Natural killer cell (primary cell): ENCODE results near the gene TBC1D21. TPM values are rescaled to one million over a fixed set of nuclear protein-coding genes. Genes with fewer than 3 reads are reported as not detected.
"Not testable (repeated sequence)": the region's sequence is repeated elsewhere in the genome, so short reads cannot be mapped to it uniquely, and the experiment has no call there.

Source experiments
- ATAC-seq, 3 donors: fragments of 150-1000 bp in 2 of 3; fragments of 200-7000 bp in 1 of 3; cut with Tn5 transposase; 1 replicate in 1 of 3; 2 replicates in 2 of 3; pipeline ENCODE4 v1.10.0; 2021; ENCODE audit warnings: mild to moderate bottlenecking in 2 of 3, moderate library complexity in 2 of 3
- DNase-seq, 2 donors: peaks; one replicate each; pipeline versions ENCODE4 v3.0.0 to v3.0.0-alpha.2; 2013 to 2021; ENCODE audit warnings: mixed read lengths in 1 of 2
- H3K27ac ChIP-seq: one replicate; pipeline ENCODE4 v1.5.1; 2013; ENCODE audit warnings: mild to moderate bottlenecking, low read length
- H3K27me3 ChIP-seq: one replicate; pipeline ENCODE4 v1.6.1; 2013; ENCODE audit warnings: low read length; ENCODE audit not compliant: control insufficient read depth, insufficient read depth
- H3K36me3 ChIP-seq: one replicate; pipeline ENCODE4 v1.6.1; 2013; ENCODE audit warnings: low read length; ENCODE audit not compliant: control insufficient read depth, insufficient read depth
- H3K4me1 ChIP-seq: one replicate; pipeline ENCODE4 v1.6.1; 2013; ENCODE audit warnings: low read length; ENCODE audit not compliant: control insufficient read depth, insufficient read depth
- H3K4me3 ChIP-seq: one replicate; pipeline ENCODE4 v1.5.1; 2013; ENCODE audit warnings: low read length
- H3K9me3 ChIP-seq: one replicate; pipeline ENCODE4 v1.6.1; 2013; ENCODE audit warnings: low read length; ENCODE audit not compliant: control insufficient read depth, insufficient read depth
- H3K27ac Mint-ChIP-seq, 2 donors: one replicate each; pipeline ENCODE4 v1.8.0; 2022; ENCODE audit warnings: mild to moderate bottlenecking in 2 of 2, mixed read lengths in 2 of 2, moderate library complexity in 1 of 2
- H3K27me3 Mint-ChIP-seq, 2 donors: one replicate each; pipeline ENCODE4 v1.8.0; 2022; ENCODE audit warnings: low read depth in 2 of 2, mixed read lengths in 2 of 2
- H3K36me3 Mint-ChIP-seq: one replicate; pipeline ENCODE4 v1.8.0; 2022; ENCODE audit warnings: mixed read lengths
- H3K4me1 Mint-ChIP-seq, 2 donors: one replicate each; pipeline ENCODE4 v1.8.0; 2022; ENCODE audit warnings: mixed read lengths in 2 of 2
- H3K4me3 Mint-ChIP-seq: one replicate; pipeline ENCODE4 v1.8.0; 2022; ENCODE audit warnings: mild to moderate bottlenecking, moderate library complexity, mixed read lengths
- H3K9me3 Mint-ChIP-seq, 2 donors: one replicate each; pipeline ENCODE4 v1.8.0; 2022; ENCODE audit warnings: mixed read lengths in 2 of 2
- WGBS: methylation state at CpG from one replicate; pipeline ENCODE4 v1.1.7; 2013; ENCODE audit warnings: missing lambda C conversion rate; ENCODE audit not compliant: insufficient coverage; 5-methylcytosine and 5-hydroxymethylcytosine counted together
- intact Hi-C: fragments of 100-400 bp; cut with micrococcal nuclease; formaldehyde crosslinking; loops from one replicate; pipeline ENCODE4 v1.14.2; 2022
- total RNA-seq, 4 donors: library from RNA; stranded (reverse); fragments of 120-200 nt in 1 of 4; gene quantifications; one replicate each; pipeline versions ENCODE4 v1.2.3 to v1.2.4, GENCODE V29; 2013 to 2022
- TF ChIP-seq, protein P1 (sequence below): fragments of 200-600 bp; IDR thresholded peaks from one replicate; pipeline ENCODE4 v1.8.0; 2022; ENCODE audit warnings: antibody characterized with exemption

TBC1D21 gene
- total RNA-seq, 3 donors from 2014 or later (not counting 1 experiment from before 2014, with no cell fraction given), result not detected

DNA sequence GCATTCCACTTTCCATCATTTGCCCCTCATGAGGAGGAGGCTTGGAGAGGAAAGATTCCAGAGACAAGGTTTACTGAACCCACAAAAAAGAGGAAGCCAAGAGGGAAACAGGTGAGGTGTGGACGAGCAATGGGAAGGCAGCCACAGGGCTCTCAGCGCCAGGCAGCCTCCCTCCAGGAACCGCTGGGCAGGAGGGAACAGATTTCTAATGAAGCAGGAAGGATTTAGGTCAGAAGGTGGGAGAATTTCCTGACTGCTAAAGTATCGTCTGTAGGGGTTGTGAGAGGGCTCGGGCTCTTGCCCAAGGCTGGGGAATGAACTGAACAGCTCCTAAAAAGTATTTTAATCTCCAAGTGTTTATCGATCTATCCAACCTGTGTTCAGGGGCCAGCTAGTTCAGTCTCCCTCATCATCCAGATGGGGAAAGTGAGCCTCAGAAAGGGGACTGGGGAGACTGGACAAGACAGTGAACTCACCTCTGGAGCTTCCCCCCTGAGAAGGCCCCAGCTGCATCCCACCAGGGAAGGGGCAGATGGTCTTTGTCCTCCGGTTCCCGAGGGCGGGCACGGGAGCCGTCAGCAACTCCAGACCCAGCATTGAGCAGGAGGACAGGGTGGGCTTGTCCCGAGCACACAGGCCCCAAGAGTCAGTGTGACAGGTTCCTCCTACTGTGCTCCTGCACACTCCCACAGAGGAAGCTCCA is 63.4 kb downstream of the TBC1D21 start:
- Histone ChIP-seq H3K4me1 (peaks cover 8% of the 10 kb centered on the region), H3K27me3 (no peaks in the 10 kb centered on the region), H3K4me3 (no peak overlapping the region), H3K27ac (no peak overlapping the region), H3K9me3 (no peaks in the 10 kb centered on the region), H3K36me3 (no peaks in the 10 kb centered on the region)
- 63% methylated on average over 11 of the region's 12 CpGs for WGBS
- Mint-ChIP-seq H3K36me3 (no peaks in the 10 kb centered on the region), H3K4me1 (peaks cover 3 to 4% of the 10 kb centered on the region in 2 donors), H3K4me3 (no peak overlapping the region), H3K27me3 (peaks cover 0 to under 1% of the 10 kb centered on the region in 2 donors), H3K9me3 (no peaks in the 10 kb centered on the region), H3K27ac (no peak overlapping the region)
- TF ChIP-seq, protein P1, sequence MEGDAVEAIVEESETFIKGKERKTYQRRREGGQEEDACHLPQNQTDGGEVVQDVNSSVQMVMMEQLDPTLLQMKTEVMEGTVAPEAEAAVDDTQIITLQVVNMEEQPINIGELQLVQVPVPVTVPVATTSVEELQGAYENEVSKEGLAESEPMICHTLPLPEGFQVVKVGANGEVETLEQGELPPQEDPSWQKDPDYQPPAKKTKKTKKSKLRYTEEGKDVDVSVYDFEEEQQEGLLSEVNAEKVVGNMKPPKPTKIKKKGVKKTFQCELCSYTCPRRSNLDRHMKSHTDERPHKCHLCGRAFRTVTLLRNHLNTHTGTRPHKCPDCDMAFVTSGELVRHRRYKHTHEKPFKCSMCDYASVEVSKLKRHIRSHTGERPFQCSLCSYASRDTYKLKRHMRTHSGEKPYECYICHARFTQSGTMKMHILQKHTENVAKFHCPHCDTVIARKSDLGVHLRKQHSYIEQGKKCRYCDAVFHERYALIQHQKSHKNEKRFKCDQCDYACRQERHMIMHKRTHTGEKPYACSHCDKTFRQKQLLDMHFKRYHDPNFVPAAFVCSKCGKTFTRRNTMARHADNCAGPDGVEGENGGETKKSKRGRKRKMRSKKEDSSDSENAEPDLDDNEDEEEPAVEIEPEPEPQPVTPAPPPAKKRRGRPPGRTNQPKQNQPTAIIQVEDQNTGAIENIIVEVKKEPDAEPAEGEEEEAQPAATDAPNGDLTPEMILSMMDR, result no peak
- DNase-seq (no peak), ATAC-seq (no peak)
- intact Hi-C loops, result no loop called here

DNA sequence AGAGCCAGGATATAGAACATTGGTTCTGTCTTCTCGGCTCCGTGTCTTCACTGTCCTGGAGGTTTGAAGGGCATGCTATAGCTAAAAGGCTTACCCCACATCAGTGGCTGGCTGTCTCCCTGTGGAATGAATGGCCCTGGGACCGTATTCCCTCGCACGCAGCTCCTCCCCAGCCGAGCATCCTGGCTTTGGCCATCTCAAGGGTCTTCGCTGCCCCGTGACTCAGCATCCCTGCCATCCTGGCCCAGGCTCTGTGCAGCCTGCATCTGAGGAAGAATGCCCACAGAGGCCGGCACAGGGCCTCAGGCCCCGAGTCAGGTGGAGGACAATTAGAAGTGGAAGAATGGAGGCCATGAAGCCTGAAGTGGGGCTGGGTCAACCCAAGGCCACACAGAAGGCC is 63.9 kb downstream of the TBC1D21 start:
- H3K27ac Mint-ChIP-seq, result no peak overlapping the region
- TF ChIP-seq, protein P1, result no peak
- whole genome bisulfite sequencing, result 73% methylated on average over 10 of the region's 10 CpGs

DNA sequence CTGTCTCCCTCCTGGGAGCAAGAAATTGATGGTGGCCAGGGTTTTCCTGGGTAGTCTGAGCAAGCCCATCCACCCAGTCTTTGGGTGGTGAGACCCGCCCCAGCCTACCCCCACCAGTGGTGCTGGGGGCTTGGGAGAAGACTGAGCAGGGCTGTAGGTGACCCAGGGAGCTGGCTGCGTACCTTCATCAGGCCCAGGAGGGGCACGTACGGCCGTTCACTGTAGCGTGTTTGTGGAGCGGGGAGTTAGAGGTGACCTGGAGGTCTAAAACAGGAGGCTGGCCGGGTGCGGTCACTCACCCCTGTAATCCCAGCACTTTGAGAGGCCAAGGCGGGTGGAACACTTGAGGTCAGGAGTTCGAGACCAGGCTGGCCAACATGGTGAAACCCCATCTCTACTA is 64.4 kb downstream of the TBC1D21 start:
- Histone ChIP-seq H3K27ac (no peak overlapping the region), H3K4me1 (peaks cover 17% of the 10 kb centered on the region), H3K9me3 (no peaks in the 10 kb centered on the region), H3K4me3 (no peak overlapping the region), H3K36me3 (no peaks in the 10 kb centered on the region), H3K27me3 (no peaks in the 10 kb centered on the region)
- 93% methylated on average over 11 of the region's 11 CpGs for WGBS
- H3K36me3 Mint-ChIP-seq, result no peaks in the 10 kb centered on the region
- TF ChIP-seq, protein P1, result no peak
- H3K27me3 Mint-ChIP-seq, result no peaks in the 10 kb centered on the region
- ATAC-seq (no peak), DNase-seq (no peak)
- no peak overlapping the region for H3K4me3 Mint-ChIP-seq
- no peaks in the 10 kb centered on the region for H3K9me3 Mint-ChIP-seq
- intact Hi-C loops, result no loop called here
- H3K4me1 Mint-ChIP-seq, result peaks cover 6 to 13% of the 10 kb centered on the region in 2 donors
- no peak overlapping the region for H3K27ac Mint-ChIP-seq

More for the DNA sequence above, 63.9 kb downstream of the TBC1D21 start:
- Mint-ChIP-seq H3K4me1 (peaks cover 6 to 9% of the 10 kb centered on the region in 2 donors), H3K9me3 (no peaks in the 10 kb centered on the region), H3K4me3 (no peak overlapping the region), H3K27me3 (no peaks in the 10 kb centered on the region), H3K36me3 (no peaks in the 10 kb centered on the region)
- ATAC-seq (no peak), DNase-seq (no peak)
- H3K4me3 ChIP-seq, result no peak overlapping the region
- H3K27ac ChIP-seq, result no peak overlapping the region
- no peaks in the 10 kb centered on the region for H3K9me3 ChIP-seq
- H3K4me1 ChIP-seq, result peaks cover 13% of the 10 kb centered on the region
- intact Hi-C loops, result no loop called here
- no peaks in the 10 kb centered on the region for H3K27me3 ChIP-seq
- no peaks in the 10 kb centered on the region for H3K36me3 ChIP-seq

DNA sequence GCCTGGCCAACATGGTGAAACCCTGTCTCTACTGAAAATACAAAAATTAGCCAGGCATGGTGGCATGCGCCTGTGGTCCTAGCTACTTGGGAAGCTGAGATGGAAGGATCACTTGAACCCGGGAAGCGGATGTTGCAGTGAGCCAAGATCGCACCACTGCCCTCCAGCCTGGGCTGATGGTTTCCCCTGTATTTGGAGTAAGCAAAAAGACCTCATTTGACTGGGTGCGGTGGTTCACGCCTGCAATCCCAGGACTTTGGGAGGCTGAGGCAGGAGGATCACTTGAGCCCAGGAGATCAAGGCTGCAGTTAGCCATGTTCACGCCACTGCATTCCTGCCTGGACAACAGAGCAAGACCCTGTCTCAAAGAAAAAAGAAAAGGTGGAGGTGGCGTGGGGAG is 65.2 kb downstream of the TBC1D21 start:
- H3K27me3 ChIP-seq, H3K27me3 Mint-ChIP-seq, DNase-seq, H3K27ac ChIP-seq, H3K4me3 ChIP-seq, H3K36me3 Mint-ChIP-seq, H3K4me3 Mint-ChIP-seq, H3K9me3 Mint-ChIP-seq, H3K36me3 ChIP-seq, intact Hi-C loops, ATAC-seq, H3K9me3 ChIP-seq, H3K27ac Mint-ChIP-seq: not testable (repeated sequence)
- peaks cover 17% of the 10 kb centered on the region for H3K4me1 ChIP-seq
- WGBS, result 96% methylated on average over 8 of the region's 8 CpGs
- H3K4me1 Mint-ChIP-seq, result peaks cover 6 to 13% of the 10 kb centered on the region in 2 donors

Other genes starting within 250 kb of the TBC1D21 start
- gene NPTN, start 240.2 kb upstream of the TBC1D21 start, total RNA-seq, result 10 to 100 TPM; 37.9 to 46.9 (median 46.4) TPM
- not detected for gene CD276, start 189.2 kb upstream of the TBC1D21 start, total RNA-seq
- not detected for gene INSYN1, start 120.2 kb upstream of the TBC1D21 start, total RNA-seq
- 1 to 10 TPM; 1.1 to 1.4 (median 1.3) TPM for gene LOXL1, start 52.9 kb downstream of the TBC1D21 start, total RNA-seq
- gene STOML1, start 118.7 kb downstream of the TBC1D21 start, total RNA-seq, result 1 to 10 TPM; 5.6 to 8.2 (median 7.0) TPM
- 10 to 100 TPM; 65.8 to 68.7 (median 67.6) TPM for gene PML, start 121.2 kb downstream of the TBC1D21 start, total RNA-seq
- under 1 TPM in 2 of 3 donors, not detected in 1; 0.16 to 0.82 TPM for gene GOLGA6A, start 209.0 kb downstream of the TBC1D21 start, total RNA-seq